Tongue (tissue), 2 donors: ENCODE results near the gene PIGR. TPM values are rescaled to one million over a fixed set of nuclear protein-coding genes. Genes with fewer than 3 reads are reported as not detected.

Experiments used
- DNase-seq: peaks from one replicate; pipeline ENCODE4 v3.0.0-alpha.2; 2015
- total RNA-seq: library from RNA; depleted of rRNA; stranded (reverse); fragments of >200 nt; gene quantifications from one replicate; pipeline ENCODE4 v1.2.3, GENCODE V29; 2014

The PIGR gene
- total RNA-seq, 1 donor from 2014 or later: 4.2 TPM

DNA sequence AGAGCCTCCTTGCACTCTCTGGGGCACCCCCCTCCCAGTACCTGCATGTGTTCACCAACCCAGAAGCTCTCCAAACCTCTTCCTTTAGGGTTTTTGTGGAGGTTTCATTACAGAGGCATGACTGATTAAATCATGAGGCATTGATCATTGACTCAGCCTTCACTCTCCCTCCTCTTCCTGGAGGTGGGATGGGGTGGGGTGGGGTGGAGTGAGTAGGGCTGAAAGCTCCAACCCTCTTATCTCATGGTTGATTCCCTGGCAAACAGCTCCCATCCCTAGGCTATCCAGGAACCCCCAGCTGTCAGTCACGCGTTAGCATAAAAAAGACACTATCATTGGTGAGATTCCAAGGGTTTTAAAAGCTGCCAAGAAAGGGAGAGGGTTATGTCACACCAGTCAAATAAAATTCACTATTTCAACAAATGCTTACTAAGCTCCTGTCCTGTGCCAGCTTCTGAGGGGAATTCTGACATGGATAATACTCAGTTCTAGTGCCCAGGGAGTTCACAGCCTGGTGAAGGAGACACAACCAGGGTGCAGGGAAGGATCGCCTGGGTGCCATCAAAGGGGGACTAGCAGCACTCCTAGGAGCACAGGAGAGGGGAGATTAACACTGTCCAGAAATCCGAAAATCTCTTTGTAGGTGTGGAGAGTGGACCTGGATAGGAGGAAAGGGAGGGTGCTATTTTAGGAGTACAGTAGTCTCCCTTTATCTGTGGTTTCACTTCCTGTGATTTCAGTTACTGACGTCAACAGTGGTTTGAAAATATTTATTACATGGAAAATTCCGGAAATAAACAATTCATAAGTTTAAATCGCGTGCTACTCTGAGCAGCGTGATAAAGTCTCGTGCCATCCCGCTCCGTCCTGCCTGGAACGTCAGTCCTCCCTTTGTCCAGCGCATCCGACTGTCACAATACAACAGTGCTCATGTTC, 55.9 kb downstream of the PIGR start:
- no peak for DNase-seq

DNA sequence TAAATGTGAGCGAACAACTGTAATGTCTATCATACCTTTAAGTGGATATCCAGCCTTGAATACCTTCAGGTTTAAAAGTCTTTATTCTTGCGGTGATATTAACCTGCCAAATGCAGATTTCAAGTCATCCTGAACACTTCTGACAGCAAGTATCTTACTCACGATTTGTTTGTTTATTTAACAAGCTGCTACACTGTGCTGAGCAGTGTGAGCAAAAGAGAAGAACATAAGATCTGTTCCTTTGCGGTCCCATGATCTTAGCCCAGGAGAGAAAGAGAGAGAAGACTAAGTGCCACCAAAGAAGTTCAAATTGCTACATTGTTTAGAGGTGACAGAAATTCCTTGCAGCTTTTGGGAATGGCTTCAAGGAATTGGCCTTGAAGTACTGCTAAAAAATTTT, 58.6 kb downstream of the PIGR start:
- DNase-seq: no peak

DNA sequence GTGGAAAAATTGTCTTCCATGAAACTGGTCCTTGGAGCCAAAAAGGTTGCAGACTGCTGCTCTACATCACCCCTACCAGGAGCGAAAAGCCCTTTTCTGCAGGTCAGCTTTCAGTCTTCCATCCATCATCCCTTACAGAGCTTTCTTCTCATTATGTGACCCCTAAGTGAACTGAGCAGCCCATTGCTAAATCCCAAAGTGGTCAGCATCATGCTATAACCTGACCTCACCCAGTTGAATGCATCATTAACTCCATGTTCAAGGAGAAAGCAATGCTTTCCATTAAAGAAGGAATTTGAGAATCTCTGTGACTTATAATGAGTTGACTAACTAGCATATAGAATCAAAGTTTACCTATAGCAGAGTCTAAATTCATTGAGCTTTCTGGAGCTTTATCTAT, 59.4 kb downstream of the PIGR start:
- no peak for DNase-seq

DNA sequence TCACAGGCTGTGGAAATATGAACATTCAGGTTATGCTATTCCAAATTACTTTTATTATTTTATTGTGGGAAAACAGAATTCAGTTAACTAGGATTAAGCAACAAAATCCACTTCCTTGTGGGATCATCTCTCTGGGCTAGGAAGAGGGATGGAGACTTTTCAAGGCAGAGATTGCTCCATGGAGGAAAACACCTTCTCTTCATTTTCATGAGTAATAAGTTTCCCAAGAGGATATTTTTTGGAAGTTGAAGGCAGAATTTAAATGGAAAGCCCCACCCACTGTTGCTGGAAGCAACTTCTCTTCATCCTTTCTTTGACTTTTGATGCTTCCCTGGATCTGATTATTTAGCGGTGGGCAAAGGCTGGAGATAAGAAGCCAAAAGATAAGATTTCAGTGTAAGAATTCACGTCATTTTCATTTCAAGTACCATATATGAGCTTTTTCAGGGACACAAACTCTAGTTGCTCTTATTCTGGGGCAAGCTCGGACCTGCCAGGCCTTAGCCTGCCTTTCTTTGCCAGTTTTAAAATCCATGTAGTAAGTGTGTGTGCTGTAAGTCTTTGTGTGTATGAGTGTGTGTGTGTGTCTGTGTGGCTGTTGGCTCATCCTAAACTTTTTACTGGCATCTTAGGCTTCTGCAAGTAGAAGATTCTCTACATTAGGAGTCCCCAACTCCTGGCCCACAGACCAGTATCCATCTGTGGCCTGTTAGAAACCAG, 60.8 kb downstream of the PIGR start:
- DNase-seq: no peak

- DNase-seq: no peak
These were observed 62.4 kb downstream of the PIGR start for GRCh38 chr1:206883876-206884275.

DNA sequence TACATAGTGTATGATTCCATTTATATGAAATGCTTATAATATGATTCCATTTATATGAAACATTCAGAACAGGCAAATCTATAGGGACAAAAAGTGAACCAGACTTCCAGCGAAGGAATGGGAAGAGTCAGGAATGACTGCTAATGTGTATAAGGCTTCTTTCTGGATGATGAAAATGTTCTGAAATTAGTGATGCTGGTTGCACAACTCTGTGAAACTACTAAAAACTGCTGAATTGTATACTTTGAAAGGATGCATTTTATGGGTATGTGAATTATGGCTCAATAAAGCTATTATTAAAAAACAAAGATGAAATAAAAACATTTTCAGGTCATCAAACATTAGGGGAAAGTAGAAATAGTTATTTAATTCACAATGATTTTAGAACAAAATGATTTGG, 63.1 kb downstream of the PIGR start:
- no peak for DNase-seq

DNA sequence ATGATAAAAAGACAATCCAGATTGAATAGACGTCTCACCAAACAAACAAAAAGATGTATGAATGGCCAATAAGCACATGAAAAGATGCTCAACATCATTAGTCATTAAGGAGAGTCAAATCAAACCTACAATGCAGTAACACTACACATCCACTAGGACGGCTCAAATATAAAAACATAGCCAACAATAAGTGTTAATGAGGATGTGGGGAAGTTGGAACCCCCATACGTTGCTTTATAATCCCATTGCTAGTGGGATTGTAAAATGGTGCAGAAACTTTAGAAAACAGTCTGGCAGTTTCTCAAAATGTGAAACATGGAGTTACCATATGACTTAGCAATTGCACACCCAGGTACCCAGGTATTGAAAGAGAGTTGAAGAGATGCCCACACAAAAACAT, 63.7 kb downstream of the PIGR start:
- no peak for DNase-seq

DNA sequence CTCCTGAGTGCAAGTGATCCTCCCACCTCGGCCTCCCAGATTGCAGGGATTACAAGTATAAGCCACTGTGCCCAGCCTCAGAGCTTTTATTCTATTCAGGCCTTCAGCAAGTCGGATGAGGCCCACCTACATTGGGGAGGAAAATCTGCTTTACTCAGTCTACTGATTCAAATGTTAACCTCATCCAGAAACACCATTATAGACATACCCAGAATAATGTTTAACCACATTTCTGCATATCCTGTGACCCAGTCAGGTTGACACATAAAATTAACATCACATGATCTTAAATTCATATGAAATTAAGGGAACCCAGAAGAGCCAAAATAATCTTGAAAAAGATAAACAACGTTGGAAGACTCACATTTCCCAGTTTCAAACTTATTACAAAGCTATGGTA, 66.0 kb downstream of the PIGR start:
- DNase-seq: no peak

Other genes starting within 250 kb of the PIGR start
- gene IL19, start 175.7 kb downstream of the PIGR start, total RNA-seq: not detected
- 1.4 TPM for gene IL10, start 174.0 kb downstream of the PIGR start, total RNA-seq
- not detected for gene IL20, start 80.8 kb downstream of the PIGR start, total RNA-seq
- not detected for gene IL24, start 49.0 kb downstream of the PIGR start, total RNA-seq
- 4.4 TPM for gene FCMR, start 24.5 kb downstream of the PIGR start, total RNA-seq
- not detected for gene FCAMR, start 24.0 kb upstream of the PIGR start, total RNA-seq
- gene C1orf116, start 86.3 kb upstream of the PIGR start, total RNA-seq: 3.6 TPM
- gene YOD1, start 104.7 kb upstream of the PIGR start, total RNA-seq: 14.2 TPM
- gene PFKFB2, start 106.8 kb upstream of the PIGR start, total RNA-seq: 9.5 TPM
- gene C4BPB, start 142.4 kb upstream of the PIGR start, total RNA-seq: not detected
- not detected for gene C4BPA, start 157.8 kb upstream of the PIGR start, total RNA-seq